Measurements from ENCODE around the gene CABP2. TPM values are rescaled to one million over a fixed set of nuclear protein-coding genes. Genes with fewer than 3 reads are reported as not detected.

Gene CABP2
- total and polyA plus RNA-seq, 4 donors = not detected

DNA sequence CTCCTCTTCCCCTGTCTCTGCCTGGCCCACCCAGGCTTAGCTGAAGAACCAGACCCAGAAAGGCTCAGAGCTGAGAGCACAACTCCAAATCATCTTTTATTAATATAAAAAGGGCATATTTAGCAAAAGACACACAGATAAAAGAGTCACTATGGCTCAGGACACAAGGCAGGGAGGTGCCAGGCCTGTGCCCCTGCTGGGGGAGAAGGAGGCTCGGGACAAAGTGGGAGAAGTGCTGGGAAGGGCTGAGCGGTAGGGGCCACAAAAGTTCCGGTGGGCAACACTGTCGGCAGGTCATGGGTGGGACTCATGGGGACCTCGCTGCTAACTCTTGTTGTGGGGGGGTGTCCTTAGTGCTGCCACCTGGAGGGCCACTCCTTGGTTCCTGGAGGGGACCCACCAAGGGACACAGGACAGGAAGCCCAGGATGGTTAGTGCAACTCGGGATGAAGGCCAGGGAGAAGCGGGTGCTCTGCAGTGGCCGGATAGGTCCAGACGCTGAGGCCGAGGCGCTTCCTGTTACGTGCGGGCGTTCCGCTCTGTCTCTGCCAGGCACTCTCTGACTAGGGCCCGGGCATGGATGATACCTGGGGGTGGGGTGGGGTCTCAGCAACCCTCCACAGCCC is 16.7 kb downstream of the CABP2 start:
- Histone ChIP-seq H3K9me3 (ENCODE audit: control insufficient read depth in 4 of 4, low read length in 3 of 4) (no peaks in the 10 kb centered on the region), H3K27ac (ENCODE audit: low read depth in 1 of 2, low read length in 2 of 2) (peak overlapping the region; percentile 96 to 100), H3K36me3 (ENCODE audit: control insufficient read depth in 4 of 4, insufficient read depth in 3 of 4, low read depth in 1 of 4, low read length in 3 of 4) (peaks cover 0 to 2% (median 0%) of the 10 kb centered on the region in 4 donors), H3K27me3 (ENCODE audit: control insufficient read depth in 4 of 4, insufficient read depth in 4 of 4, low read length in 3 of 4) (no peaks in the 10 kb centered on the region), H3K9ac (ENCODE audit: low read depth in 1 of 2, low read length in 2 of 2) (peak overlapping the region in 1 of 2 donors; percentile 66), H3K4me3 (ENCODE audit: low read depth in 1 of 3, low read length in 3 of 3) (peak overlapping the region in 2 of 3 donors; percentile 78 to 95), H3K4me1 (ENCODE audit: control insufficient read depth in 4 of 4, insufficient read depth in 4 of 4, low read length in 3 of 4) (peaks cover 8 to 44% (median 26%) of the 10 kb centered on the region in 4 donors)
- 55% methylated on average over 16 of the region's 16 CpGs for WGBS
- TF ChIP-seq HNF4A (conservative IDR thresholded peaks at IDR 0.05) = no peak
- TF ChIP-seq GABPA (IDR thresholded peaks at IDR 0.05 in 1 of 2, conservative IDR thresholded peaks at IDR 0.05 in 1 of 2) = no peak
- TF ChIP-seq, protein P1, sequence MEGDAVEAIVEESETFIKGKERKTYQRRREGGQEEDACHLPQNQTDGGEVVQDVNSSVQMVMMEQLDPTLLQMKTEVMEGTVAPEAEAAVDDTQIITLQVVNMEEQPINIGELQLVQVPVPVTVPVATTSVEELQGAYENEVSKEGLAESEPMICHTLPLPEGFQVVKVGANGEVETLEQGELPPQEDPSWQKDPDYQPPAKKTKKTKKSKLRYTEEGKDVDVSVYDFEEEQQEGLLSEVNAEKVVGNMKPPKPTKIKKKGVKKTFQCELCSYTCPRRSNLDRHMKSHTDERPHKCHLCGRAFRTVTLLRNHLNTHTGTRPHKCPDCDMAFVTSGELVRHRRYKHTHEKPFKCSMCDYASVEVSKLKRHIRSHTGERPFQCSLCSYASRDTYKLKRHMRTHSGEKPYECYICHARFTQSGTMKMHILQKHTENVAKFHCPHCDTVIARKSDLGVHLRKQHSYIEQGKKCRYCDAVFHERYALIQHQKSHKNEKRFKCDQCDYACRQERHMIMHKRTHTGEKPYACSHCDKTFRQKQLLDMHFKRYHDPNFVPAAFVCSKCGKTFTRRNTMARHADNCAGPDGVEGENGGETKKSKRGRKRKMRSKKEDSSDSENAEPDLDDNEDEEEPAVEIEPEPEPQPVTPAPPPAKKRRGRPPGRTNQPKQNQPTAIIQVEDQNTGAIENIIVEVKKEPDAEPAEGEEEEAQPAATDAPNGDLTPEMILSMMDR (IDR thresholded peaks at IDR 0.05; ENCODE audit: low read depth, low read length, missing input control) = no peak
- TF ChIP-seq FOXA1 (IDR thresholded peaks at IDR 0.05) = no peak
- TF ChIP-seq, protein P2, sequence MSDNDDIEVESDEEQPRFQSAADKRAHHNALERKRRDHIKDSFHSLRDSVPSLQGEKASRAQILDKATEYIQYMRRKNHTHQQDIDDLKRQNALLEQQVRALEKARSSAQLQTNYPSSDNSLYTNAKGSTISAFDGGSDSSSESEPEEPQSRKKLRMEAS (IDR thresholded peaks at IDR 0.05) = no peak
- TF ChIP-seq RXRA (IDR thresholded peaks at IDR 0.05) = no peak
- no peak for DNase-seq (ENCODE audit: low spot score)

GRCh38 chr11:67505605-67506396 is 17.4 kb downstream of the CABP2 start:
- peak; percentile 84 for DNase-seq (ENCODE audit: low spot score)
- H3K4me1 ChIP-seq (ENCODE audit: control insufficient read depth in 4 of 4, insufficient read depth in 4 of 4, low read length in 3 of 4) = peaks cover 8 to 44% (median 26%) of the 10 kb centered on the region in 4 donors
- peaks cover 0 to 2% (median 0%) of the 10 kb centered on the region in 4 donors for H3K36me3 ChIP-seq (ENCODE audit: control insufficient read depth in 4 of 4, insufficient read depth in 3 of 4, low read depth in 1 of 4, low read length in 3 of 4)
- H3K27ac ChIP-seq (ENCODE audit: low read depth in 1 of 2, low read length in 2 of 2) = peak overlapping the region; percentile 96 to 100
- TF ChIP-seq, protein P1 (IDR thresholded peaks at IDR 0.05; ENCODE audit: low read depth, low read length, missing input control) = peak; percentile 97
- TF ChIP-seq YY1 (IDR thresholded peaks at IDR 0.05) (peak; percentile 86), NR2F2 (IDR thresholded peaks at IDR 0.05) (peak; percentile 59), JUND (IDR thresholded peaks at IDR 0.05) (peak in 1 of 2 donors; percentile 47), FOXA2 (IDR thresholded peaks at IDR 0.05) (peak; percentile 18), ATF3 (IDR thresholded peaks at IDR 0.05) (no peak), EGR1 (IDR thresholded peaks at IDR 0.05; ENCODE audit: low read depth in 2 of 2) (peak in 1 of 2 donors; percentile 51), RXRA (IDR thresholded peaks at IDR 0.05) (peak; percentile 90 to 92), SP1 (IDR thresholded peaks at IDR 0.05) (peak; percentile 94), HNF4A (conservative IDR thresholded peaks at IDR 0.05) (peak; percentile 86), RAD21 (IDR thresholded peaks at IDR 0.05) (peak; percentile 94 to 97), HNF4G (IDR thresholded peaks at IDR 0.05) (peak; percentile 71), GABPA (IDR thresholded peaks at IDR 0.05 in 1 of 2, conservative IDR thresholded peaks at IDR 0.05 in 1 of 2) (peak in 1 of 2 donors; percentile 72), FOXA1 (IDR thresholded peaks at IDR 0.05) (peak; percentile 39), TAF1 (conservative IDR thresholded peaks at IDR 0.05) (no peak)
- TF ChIP-seq, protein P2 (IDR thresholded peaks at IDR 0.05) = peak; percentile 72
- TF ChIP-seq, protein P3, sequence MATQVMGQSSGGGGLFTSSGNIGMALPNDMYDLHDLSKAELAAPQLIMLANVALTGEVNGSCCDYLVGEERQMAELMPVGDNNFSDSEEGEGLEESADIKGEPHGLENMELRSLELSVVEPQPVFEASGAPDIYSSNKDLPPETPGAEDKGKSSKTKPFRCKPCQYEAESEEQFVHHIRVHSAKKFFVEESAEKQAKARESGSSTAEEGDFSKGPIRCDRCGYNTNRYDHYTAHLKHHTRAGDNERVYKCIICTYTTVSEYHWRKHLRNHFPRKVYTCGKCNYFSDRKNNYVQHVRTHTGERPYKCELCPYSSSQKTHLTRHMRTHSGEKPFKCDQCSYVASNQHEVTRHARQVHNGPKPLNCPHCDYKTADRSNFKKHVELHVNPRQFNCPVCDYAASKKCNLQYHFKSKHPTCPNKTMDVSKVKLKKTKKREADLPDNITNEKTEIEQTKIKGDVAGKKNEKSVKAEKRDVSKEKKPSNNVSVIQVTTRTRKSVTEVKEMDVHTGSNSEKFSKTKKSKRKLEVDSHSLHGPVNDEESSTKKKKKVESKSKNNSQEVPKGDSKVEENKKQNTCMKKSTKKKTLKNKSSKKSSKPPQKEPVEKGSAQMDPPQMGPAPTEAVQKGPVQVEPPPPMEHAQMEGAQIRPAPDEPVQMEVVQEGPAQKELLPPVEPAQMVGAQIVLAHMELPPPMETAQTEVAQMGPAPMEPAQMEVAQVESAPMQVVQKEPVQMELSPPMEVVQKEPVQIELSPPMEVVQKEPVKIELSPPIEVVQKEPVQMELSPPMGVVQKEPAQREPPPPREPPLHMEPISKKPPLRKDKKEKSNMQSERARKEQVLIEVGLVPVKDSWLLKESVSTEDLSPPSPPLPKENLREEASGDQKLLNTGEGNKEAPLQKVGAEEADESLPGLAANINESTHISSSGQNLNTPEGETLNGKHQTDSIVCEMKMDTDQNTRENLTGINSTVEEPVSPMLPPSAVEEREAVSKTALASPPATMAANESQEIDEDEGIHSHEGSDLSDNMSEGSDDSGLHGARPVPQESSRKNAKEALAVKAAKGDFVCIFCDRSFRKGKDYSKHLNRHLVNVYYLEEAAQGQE (IDR thresholded peaks at IDR 0.05) = peak; percentile 80
- TF ChIP-seq, protein P4, sequence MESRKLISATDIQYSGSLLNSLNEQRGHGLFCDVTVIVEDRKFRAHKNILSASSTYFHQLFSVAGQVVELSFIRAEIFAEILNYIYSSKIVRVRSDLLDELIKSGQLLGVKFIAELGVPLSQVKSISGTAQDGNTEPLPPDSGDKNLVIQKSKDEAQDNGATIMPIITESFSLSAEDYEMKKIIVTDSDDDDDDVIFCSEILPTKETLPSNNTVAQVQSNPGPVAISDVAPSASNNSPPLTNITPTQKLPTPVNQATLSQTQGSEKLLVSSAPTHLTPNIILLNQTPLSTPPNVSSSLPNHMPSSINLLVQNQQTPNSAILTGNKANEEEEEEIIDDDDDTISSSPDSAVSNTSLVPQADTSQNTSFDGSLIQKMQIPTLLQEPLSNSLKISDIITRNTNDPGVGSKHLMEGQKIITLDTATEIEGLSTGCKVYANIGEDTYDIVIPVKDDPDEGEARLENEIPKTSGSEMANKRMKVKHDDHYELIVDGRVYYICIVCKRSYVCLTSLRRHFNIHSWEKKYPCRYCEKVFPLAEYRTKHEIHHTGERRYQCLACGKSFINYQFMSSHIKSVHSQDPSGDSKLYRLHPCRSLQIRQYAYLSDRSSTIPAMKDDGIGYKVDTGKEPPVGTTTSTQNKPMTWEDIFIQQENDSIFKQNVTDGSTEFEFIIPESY (IDR thresholded peaks at IDR 0.05) = no peak
- H3K4me3 ChIP-seq (ENCODE audit: low read depth in 1 of 3, low read length in 3 of 3) = peak overlapping the region; percentile 12 to 78 (median 69)
- H3K27me3 ChIP-seq (ENCODE audit: control insufficient read depth in 4 of 4, insufficient read depth in 4 of 4, low read length in 3 of 4) = no peaks in the 10 kb centered on the region
- H3K9me3 ChIP-seq (ENCODE audit: control insufficient read depth in 4 of 4, low read length in 3 of 4) = no peaks in the 10 kb centered on the region
- H3K9ac ChIP-seq (ENCODE audit: low read depth in 1 of 2, low read length in 2 of 2) = peak overlapping the region; percentile 66 to 74
- WGBS = 3% methylated on average over 17 of the region's 17 CpGs
